NK-92 (cell line): ENCODE measurements around the gene CACNA1A.

Experiments
- DNase-seq: peaks from one replicate; lab custom pipeline; 2025; ENCODE audit not compliant: unreplicated experiment; lab: John Stamatoyannopoulos, UW

CACNA1A gene

DNA sequence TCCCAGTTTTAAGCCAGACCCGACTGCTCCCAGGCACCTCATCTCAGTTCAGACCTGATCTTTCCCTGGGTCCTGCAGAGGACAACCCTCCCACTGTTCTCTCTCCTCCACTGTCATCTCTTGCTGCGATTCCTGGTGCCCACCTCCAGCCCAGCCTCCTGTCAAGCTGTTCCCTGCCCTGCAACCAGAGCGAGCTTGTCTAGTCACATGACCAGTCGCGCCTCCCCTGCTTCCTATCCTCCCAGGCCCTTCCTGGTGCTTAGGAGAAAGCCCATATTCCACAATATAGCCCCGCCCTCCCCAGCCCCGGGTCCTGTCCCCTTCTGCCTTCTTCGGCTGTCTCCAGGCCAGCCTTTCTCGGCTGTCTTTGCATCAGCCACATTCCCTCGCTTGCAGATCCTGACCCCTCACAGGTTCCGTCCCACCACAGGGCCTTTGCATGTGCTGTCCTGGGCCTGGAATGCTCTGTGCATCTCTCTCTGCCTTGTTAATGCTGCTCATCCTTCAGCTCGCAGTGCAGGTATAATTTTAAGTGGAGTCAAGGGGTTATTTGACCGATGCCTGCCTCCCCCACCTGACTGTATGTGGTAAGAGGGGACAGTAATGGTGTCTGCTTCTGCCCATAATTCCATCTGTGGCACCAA, 267.3 kb downstream of the CACNA1A start:
- no peak for DNase-seq

DNA sequence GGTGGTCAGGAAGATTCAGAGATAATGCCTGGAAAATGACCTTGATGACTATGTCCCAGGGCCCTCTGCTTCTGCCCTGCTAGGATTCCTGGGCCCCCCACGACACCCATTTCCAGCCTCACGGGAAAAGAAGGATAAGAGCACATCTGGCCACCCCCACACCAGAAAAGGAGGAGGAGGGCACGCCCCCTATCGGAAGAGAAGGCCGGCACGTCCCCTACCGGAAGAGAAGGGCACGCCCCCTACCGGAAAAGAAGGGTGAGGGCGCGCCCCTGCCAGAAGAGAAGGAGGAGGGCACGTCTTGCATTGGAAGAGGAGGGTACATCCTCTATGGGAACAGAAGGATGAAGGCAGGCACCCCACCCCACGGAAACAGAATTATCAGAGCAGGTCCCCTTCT, 271.8 kb downstream of the CACNA1A start:
- DNase-seq: no peak

DNA sequence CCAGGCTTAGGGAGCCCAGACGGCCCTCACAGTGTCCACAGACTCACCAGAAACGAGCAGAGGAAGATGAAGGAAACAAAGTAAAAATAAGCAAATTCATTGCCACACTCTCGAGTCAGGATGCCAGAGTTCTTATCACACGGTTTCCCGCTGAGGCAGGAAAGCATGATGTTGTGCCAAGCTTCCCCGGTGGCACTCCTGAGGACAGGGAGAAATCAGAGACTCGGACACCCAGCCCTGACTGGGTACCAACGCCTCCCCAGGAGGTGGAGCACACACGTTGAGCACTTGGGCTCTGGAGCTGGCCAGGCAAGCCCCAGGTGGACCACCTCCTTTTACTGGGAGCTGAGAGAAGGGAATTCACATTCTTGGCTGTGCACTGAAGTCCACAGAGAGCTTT, 274.6 kb downstream of the CACNA1A start:
- no peak for DNase-seq

DNA sequence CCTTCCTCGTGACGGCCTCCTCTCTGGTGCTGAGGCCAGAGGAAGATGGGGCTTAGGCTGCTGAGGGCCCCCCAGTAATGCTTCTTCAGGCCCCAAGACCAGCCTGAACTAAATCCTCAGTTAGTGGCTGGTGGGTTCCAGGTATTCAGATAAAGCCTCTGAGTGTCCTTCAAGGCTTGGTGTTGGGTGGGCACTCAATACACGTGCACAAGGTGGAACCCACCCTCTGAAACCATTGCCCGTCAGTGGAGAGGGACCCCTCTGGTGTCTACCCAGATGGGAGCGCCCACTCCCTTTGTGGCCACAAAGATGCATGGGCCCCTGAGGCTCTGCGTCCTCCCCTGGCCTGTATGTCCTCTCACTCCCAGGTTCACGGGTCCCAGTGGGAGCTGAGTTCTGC, 277.0 kb downstream of the CACNA1A start:
- no peak for DNase-seq

DNA sequence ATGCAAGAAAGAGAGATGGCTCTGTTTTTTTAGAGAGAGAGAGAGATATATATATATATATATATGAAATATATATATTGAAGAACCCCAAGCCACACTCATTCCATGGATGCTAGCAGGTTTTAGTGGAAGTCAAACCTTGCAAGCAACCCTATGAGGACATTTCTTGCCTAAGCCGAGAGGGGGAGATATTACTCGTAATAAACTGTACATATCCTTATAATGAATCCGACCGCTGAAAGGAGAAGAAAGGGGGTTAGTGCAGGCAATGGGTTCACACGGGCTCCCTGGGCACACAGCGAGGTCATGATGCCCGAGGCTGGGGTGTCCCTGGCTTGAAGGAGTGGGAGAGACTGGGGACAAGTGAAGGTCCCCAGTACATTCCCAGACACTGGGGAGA, 277.7 kb downstream of the CACNA1A start:
- no peak for DNase-seq

DNA sequence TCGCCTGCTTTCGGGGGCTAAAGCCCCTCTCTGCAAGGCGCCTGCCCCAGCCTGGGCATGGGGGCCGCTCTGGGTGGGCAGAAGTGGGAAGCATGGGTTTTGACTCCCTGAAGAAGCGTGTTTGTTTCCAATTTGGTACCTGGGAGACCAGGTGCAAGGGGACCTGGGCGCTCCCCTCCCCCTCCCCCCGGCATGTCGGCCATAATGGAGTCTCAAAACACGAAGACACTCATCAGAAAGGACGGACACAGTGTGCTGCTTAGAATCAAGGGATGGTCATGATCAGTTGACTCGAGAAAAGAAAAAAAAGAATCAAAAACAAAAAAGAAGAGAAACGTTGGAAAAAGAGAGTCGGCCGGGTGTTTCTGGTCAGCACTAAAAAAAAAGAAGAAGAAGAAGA, 279.3 kb downstream of the CACNA1A start:
- no peak for DNase-seq

DNA sequence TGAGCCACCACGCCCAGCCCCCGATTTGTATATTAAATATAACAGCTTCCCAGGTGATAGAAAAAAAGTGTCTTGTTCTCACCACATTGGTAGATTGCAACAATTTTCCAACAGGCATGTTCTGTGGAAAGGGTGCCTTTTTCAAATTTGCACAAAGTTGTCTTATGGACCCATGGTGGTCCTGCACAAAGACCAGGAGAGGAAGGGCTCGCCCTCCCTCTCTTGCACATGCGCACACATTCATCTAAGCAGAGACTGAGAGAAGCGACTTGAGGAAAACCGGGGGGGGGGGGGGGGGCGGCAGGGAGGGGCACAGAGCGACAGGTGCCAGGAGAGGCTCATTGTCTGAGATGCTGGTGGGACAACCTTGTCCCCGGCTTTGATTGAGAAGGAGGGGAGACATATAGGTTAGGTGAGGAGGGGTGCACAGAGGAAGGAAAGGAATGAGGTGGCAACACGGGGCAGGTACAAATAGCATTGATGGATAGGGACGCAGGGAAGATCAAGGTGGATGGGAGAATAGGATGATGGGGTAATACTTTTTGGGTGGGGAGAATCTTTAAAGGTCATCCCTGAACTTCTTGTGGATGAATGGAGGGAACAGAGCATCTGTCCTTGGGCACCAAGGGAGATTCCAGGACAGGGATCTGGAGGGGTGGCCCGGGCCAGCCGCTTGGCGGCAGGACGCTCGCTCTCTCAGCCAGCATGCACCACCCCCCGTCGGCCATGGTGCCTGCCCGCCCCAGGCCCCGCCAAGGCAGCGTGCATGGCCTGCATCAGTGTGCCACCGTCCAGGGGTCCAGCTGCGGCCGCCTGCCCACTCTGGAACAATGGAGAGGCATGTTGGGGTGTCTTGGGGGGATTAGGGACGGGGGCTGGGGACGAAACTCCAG, 280.1 kb downstream of the CACNA1A start:
- no peak for DNase-seq

DNA sequence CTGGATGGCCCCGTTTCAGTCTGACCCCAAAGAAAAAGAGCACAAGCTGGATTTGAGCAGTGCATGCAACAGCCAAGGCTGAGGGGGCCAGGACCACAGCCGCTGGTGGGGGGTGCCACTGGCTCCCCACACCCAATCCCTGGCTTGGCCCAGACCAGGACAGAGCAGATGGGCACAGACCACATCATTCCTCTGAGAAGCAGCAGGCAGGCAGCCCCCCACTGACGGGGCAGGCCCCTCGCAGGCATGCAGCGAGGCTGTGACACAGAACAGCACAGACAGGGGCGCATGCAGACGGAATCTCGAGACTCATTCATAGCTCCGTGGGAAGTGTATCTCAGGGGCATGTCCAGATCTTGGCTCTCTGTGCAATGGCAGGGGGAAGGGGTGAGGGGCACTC, 281.2 kb downstream of the CACNA1A start:
- no peak for DNase-seq

DNA sequence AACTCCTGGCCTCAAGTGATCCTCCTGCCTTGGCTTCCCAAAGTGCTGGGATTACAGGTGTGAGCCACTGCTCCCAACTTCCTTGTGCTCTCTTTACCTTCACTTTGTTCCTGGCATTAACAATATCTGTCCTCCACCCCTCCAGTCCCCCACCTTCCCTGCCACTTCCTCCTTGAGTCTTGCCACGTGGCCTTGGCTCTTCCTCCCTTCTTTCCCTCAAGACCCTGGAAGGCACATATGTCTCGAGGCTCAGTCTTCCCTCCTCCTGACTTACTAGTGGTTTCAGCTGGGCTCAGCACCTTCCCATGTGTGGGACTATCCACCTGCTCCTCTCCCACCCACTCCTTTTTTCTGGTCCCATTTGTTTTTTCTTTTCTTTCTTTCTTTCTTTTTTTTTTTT, 285.4 kb downstream of the CACNA1A start:
- no peak for DNase-seq

DNA sequence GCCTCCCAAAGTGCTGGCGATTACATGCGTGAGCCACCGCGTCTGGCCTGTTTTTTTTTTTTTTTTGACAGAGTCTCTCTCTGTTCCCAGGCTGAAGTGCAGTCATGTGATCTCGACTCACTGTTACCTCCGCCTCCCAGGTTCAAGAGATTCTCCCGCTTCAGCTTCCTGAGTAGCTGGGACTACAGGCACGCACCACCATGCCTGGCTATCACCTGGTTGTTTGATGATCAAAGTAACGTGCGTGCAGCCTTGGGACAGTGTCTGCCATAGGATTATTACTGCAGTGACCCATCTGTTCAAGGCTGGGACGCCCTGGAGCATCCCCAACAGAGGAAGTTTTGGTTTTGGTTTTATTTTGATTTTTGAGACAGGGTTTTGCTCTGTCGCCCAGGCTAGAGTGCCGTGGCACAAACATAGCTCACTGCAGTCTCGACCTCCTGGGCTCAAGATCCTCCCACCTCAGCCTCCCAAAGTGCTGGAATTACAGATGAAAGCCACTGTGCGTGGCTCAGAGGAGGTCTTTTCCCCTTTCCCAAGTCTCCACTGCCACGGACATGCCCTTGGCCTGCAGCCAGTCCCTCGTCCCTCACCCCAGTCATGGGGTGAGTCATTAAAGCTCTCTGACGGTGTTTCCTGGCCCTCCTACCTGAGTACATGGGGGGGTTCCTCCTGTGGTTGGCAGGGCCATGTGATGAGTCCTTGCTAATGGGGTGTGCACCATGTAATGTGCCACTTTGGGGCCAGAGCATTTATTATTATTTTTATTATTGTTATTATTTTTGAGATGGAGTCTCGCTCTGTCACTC, 290.5 kb downstream of the CACNA1A start:
- no peak for DNase-seq

DNA sequence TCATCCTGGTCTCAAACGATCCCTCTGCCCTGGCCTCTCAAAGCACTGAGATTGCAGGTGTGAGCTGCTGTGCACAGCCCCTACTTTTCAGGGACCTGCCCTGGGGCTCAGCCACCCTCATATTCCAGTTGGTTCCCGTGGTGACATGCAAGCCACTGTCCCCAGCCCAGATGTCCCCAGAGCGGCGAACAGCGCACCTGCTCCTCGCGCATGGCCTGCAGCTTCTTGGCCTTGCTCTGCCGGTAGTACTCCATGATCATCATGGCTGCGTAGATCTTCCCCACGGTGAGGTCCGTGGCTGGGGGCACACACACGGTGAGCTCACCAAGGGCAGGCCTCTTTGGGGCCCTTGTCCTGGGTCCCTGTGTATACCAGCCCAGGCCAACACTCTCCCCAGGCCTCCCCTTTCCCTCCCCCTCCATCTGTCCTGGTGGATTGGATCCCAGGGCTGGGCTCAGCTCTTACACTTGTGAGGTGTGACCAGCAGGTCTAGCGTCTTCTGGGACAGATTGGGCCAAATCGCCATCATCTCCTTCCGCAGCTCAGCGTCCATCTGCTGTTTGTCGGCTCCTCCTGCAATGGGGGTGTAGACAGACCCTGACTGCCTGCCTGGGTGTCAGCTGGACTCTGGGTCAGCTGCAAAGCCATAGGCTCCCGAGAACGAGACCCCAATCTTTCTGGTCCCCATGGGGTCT, 292.1 kb downstream of the CACNA1A start:
- no peak for DNase-seq

DNA sequence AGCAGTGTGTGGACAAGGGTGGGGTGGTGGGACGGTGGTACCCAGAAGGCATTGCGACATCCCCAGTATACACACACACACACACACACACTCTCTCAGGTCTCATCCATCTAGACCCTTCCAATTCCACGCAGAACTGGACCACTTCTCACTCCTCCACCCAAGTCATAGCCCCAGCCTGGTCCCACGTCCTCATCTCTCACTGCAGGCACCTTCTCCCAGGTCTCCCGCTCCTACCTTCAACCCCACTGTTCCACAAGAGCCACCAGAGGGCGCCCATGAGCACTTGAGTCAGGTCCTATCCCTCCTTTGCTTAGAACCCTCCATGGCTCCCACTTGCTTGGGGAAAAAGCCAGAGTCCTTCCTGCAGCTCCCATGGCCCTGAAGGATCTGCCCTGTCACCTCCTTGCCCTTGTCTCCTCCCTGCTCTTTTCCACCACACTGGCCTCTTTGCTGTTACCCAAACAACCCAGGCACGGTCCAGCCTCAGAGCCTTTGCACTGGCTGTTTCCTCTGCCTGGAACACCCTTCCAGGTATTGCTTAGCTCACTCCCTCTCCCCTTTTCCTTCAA, 293.4 kb downstream of the CACNA1A start:
- no peak for DNase-seq

DNA sequence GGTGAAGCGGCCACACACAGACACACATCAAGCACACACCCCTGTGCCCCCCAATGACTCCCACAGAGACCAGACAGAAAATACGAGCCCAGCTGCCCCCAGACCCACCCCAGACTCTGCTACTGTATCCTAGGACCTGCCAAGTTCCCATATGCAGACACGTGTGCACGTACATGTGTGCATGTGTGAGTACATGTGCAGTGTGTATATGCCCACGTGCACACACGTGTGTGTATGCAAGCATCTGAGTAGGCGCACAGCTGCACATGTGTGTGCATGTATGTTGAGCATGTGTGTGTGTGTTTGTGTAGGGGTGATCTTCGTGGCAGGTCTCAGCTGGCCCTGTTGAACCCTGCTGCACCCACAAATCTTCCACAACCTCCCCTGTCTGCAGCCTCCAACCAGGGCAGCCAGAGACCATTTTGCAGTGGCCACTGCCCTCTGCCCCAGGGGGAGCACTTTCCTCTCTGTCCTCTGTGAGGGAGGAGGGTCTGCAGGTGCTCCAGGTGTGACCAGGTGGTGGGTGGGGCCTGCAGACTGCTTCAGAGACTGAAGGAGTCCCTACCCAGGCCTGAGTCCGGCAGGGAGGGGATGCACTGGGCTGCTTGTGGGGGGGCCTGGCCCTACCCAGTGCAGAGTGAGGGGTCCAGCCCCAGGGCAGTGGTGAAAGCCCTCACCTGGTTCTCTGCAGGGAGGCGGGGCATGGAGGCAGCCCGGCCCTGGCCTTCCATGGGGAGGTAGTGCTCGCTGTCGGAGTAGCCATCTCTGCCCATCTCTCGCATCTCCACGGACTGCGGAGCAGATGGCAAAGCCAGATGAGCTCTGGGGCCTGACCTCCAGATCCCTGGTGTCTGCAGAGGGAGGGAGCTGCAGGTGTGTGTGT, 294.6 kb downstream of the CACNA1A start:
- DNase-seq: no peak

DNA sequence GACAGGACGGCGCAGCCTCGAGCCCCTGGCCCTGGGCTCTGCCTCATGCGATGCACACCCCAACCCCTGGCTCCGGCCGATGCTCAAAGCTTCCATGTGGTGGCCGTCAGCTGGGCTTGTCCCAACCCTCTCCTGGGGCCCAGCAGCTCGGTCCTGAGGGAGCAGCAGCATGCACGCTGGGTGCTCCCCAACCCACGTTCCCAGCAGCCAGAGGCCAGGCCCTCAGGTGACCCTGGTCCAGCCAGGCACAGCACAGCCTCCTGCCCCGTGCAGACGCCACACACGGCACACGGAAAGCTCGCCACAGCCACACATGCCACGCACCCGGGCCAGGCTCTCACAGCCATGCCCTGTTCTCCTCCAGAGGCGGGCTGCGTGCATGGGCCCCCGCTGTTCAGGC, 295.3 kb downstream of the CACNA1A start:
- DNase-seq: no peak

DNA sequence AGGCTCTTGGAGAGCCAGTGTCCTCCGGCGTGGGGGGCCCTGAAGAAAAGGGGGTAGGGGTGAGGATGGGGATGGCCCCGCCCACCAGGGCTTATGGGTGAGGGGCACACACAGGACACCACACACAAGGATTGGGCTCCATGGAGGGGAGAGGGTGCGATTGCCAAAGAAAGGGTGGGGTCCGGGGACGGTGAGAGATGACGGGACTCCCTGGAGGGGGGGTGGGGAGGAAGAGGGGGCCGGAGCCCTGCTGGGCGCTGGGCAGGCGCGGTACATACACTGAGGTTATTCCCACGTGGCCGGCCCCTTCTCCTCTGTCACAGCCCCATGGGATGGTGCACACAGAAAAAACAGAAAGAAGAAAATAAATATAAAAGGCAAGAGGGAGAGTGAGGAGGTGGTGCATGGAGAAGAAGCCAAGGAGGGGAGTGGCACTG, 295.9 kb downstream of the CACNA1A start:
- DNase-seq: no peak

DNA sequence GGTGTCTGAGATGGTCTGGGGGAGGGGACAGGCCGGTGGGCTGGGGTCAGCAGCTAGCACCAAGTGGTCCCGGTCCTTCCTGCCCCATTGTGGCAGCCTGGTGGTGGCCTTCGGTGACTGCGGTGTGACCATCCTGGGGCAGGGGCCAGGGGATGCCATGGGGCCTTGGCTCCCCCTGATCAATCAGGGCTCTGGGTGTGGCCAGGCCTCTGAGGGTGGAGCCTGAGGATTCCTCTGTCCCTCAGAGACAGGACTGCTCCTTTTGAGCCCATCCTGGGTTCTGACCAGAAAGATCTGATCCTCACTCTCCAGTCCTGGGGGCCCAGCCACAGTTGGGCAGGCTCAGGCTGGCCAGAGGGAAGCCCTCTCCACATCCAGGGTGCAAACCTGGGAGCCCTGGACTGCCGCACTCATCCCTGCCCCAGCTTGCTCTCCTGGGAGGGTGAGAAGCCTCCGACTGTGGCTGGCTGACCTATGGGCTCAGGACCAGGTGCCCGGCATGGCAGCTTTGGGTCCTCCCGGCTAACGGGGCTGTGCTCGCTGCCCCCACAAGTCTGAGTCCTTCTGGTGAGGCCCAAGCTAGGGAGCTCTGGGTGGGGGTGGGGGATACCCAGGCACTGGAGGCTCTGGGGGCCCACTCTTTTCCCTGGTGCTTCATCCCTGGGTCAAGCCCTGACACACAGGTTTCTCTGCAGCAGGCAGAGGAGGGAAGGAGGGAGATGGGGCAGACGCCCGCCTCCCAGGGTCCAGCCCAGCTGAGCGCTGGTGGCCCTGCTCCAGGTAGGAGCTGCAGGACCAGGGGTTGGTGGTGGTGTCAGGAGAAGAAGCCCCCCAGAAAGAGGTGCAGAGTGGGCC, 296.6 kb downstream of the CACNA1A start:
- DNase-seq: no peak

DNA sequence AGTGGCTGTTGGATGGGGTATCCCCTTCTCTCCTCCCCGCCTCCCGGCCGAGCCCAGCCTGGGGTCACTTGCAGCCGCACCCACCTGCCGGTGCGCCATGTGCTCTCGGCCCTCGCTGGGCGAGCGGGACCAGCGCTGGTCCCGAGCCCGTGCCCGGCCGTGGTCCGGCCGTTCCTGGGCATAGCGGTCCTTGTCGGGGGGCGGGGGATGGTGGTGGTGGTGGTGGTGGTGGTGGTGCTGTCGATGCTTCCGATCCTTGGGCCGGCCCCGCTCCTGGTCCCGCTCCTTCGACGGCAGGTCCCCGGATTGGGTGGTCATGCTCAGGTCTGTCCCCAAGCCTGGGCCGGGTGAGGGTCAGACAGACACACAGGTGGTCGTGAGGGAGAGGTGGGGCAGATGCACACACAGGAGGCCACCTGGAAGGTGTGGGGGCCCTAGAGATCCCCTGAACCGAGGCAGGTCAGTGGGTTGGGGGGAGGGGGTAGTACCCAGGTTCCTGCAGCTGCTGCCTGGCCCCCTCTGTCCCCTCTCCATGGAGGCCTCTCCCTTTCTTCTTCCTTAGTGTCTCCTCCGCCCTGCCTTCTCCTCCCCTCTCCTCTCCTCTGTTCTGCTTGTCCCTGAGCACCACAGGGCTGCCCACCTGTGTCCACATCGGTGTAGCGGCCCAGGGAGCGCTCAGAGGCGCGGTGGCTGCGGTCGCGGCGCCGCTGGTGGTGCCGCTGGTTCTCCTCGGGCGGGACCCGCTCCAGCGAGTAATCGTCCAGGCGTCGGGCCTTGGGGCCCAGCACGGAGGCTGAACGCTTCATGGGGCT, 297.4 kb downstream of the CACNA1A start:
- DNase-seq: no peak
